Measurements from ENCODE around the gene SLCO3A1. TPM values are rescaled to one million over a fixed set of nuclear protein-coding genes. Genes with fewer than 3 reads are reported as not detected.

SLCO3A1 gene
- total RNA-seq, 1 experiment from 2014 or later: 5.1 TPM

DNA sequence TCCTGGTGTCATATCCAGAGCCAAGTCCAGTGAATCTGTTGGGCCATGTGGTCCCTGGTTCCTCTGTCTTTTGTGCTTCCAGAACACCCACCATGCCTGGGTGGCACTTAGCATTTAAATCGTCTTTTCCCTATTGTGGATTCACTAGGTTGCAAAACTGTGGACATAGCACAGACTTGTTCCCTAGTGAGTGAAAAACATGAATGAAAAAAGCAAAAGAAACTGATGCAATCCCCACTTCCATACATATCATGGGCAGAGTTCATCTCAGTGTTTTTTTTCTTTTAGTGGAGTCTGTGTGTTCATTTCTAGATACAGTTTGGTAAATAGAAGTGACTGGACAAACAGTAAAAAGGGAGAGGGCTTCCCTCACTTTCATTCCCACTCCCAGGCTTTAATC lies 170.5 kb downstream of the SLCO3A1 start:
- H3K9me3 ChIP-seq (ENCODE audit: control insufficient read depth in 1 of 2, insufficient read depth in 1 of 2, low read depth in 1 of 2, low read length in 2 of 2): no peaks in the 10 kb centered on the region
- H3K36me3 ChIP-seq (ENCODE audit: control insufficient read depth in 1 of 2, insufficient read depth in 2 of 2, low read length in 2 of 2): no peaks in the 10 kb centered on the region
- CTCF ChIA-PET: no interaction called here
- POLR2A ChIA-PET: no interaction called here
- no peak overlapping the region for H2AFZ ChIP-seq (ENCODE audit: low read depth, low read length, poor library complexity, severe bottlenecking)
- H3K27ac ChIP-seq (ENCODE audit: low read depth, low read length): no peak overlapping the region
- no peaks in the 10 kb centered on the region for H3K9me2 ChIP-seq (ENCODE audit: insufficient read depth)
- RAD21 ChIA-PET (ENCODE audit: low non-redundant PET in 1 of 2, low total read pairs in 2 of 2, uncharacterized antibody in 2 of 2, unreplicated experiment in 2 of 2): no interaction called here
- no TSS peak for BruUV-seq (replicated peaks)
- TF ChIP-seq JUND (IDR thresholded peaks at IDR 0.05) (no peak), ELF1 (IDR thresholded peaks at IDR 0.05; ENCODE audit: borderline replicate concordance, low read depth) (no peak), ZFX (IDR thresholded peaks at IDR 0.05) (no peak), YY1 (IDR thresholded peaks at IDR 0.05; ENCODE audit: extremely low read depth, insufficient replicate concordance, low read depth, low read length) (no peak), POLR2AphosphoS5 (IDR thresholded peaks at IDR 0.05; ENCODE audit: low read depth, low read length) (no peak), EZH2phosphoT487 (IDR thresholded peaks at IDR 0.05; ENCODE audit: borderline replicate concordance) (no peak), TCF7L2 (IDR thresholded peaks at IDR 0.05; ENCODE audit: borderline replicate concordance, extremely low read depth, insufficient read depth, insufficient read length) (no peak), EZH2 (IDR thresholded peaks at IDR 0.05) (no peak), CBX3 (IDR thresholded peaks at IDR 0.05; ENCODE audit: low read depth) (no peak), POLR2A (IDR thresholded peaks at IDR 0.05; ENCODE audit: borderline replicate concordance, extremely low read depth, insufficient read depth, insufficient read length) (no peak), CEBPB (IDR thresholded peaks at IDR 0.05; ENCODE audit: low read depth) (no peak), RAD21 (IDR thresholded peaks at IDR 0.05; ENCODE audit: low read depth) (no peak)
- TF ChIP-seq, protein P1, sequence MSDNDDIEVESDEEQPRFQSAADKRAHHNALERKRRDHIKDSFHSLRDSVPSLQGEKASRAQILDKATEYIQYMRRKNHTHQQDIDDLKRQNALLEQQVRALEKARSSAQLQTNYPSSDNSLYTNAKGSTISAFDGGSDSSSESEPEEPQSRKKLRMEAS (IDR thresholded peaks at IDR 0.05): no peak
- TF ChIP-seq, protein P2, sequence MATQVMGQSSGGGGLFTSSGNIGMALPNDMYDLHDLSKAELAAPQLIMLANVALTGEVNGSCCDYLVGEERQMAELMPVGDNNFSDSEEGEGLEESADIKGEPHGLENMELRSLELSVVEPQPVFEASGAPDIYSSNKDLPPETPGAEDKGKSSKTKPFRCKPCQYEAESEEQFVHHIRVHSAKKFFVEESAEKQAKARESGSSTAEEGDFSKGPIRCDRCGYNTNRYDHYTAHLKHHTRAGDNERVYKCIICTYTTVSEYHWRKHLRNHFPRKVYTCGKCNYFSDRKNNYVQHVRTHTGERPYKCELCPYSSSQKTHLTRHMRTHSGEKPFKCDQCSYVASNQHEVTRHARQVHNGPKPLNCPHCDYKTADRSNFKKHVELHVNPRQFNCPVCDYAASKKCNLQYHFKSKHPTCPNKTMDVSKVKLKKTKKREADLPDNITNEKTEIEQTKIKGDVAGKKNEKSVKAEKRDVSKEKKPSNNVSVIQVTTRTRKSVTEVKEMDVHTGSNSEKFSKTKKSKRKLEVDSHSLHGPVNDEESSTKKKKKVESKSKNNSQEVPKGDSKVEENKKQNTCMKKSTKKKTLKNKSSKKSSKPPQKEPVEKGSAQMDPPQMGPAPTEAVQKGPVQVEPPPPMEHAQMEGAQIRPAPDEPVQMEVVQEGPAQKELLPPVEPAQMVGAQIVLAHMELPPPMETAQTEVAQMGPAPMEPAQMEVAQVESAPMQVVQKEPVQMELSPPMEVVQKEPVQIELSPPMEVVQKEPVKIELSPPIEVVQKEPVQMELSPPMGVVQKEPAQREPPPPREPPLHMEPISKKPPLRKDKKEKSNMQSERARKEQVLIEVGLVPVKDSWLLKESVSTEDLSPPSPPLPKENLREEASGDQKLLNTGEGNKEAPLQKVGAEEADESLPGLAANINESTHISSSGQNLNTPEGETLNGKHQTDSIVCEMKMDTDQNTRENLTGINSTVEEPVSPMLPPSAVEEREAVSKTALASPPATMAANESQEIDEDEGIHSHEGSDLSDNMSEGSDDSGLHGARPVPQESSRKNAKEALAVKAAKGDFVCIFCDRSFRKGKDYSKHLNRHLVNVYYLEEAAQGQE (IDR thresholded peaks at IDR 0.05; ENCODE audit: low read depth): no peak
- TF ChIP-seq, protein P3, sequence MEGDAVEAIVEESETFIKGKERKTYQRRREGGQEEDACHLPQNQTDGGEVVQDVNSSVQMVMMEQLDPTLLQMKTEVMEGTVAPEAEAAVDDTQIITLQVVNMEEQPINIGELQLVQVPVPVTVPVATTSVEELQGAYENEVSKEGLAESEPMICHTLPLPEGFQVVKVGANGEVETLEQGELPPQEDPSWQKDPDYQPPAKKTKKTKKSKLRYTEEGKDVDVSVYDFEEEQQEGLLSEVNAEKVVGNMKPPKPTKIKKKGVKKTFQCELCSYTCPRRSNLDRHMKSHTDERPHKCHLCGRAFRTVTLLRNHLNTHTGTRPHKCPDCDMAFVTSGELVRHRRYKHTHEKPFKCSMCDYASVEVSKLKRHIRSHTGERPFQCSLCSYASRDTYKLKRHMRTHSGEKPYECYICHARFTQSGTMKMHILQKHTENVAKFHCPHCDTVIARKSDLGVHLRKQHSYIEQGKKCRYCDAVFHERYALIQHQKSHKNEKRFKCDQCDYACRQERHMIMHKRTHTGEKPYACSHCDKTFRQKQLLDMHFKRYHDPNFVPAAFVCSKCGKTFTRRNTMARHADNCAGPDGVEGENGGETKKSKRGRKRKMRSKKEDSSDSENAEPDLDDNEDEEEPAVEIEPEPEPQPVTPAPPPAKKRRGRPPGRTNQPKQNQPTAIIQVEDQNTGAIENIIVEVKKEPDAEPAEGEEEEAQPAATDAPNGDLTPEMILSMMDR (IDR thresholded peaks at IDR 0.05 in 2 of 3, conservative IDR thresholded peaks at IDR 0.05 in 1 of 3; ENCODE audit: borderline replicate concordance in 1 of 3, insufficient read depth in 1 of 3, low read depth in 2 of 3, low read length in 2 of 3): no peak
- TF ChIP-seq, protein P4, sequence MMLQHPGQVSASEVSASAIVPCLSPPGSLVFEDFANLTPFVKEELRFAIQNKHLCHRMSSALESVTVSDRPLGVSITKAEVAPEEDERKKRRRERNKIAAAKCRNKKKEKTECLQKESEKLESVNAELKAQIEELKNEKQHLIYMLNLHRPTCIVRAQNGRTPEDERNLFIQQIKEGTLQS (IDR thresholded peaks at IDR 0.05): no peak
- intact Hi-C loops (cut with micrococcal nuclease): no loop called here
- no peaks in the 10 kb centered on the region for H4K20me1 ChIP-seq (ENCODE audit: insufficient read depth)
- H3K4me3 ChIP-seq (replicated peaks in 1 of 2; ENCODE audit: low read depth in 1 of 2, low read length in 2 of 2): no peak overlapping the region
- DNase-seq (ENCODE audit: low read depth, low spot score): no peak
- H3K4me1 ChIP-seq (ENCODE audit: control insufficient read depth in 1 of 2, insufficient read depth in 2 of 2, low read length in 2 of 2): no peaks in the 10 kb centered on the region
- no peak overlapping the region for H3K9ac ChIP-seq (ENCODE audit: low read length)
- ATAC-seq: no peak
- no peaks in the 10 kb centered on the region for H3K79me2 ChIP-seq (ENCODE audit: insufficient read depth, low read length)
- peaks cover 6% of the 10 kb centered on the region; the same call in 1 of the 2 replicates for H3K27me3 ChIP-seq (ENCODE audit: insufficient read depth, low read length)
- no peak overlapping the region for H3K4me2 ChIP-seq (ENCODE audit: low read length)

All from HCT116 (cell line).